Measurements from ENCODE around the gene SHMT2. TPM values are rescaled to one million over a fixed set of nuclear protein-coding genes. Genes with fewer than 3 reads are reported as not detected.

The SHMT2 gene
- total and polyA plus RNA-seq, 2 of the 4 experiments (the other 2 are of a cell fraction): 266 to 364 TPM

DNA sequence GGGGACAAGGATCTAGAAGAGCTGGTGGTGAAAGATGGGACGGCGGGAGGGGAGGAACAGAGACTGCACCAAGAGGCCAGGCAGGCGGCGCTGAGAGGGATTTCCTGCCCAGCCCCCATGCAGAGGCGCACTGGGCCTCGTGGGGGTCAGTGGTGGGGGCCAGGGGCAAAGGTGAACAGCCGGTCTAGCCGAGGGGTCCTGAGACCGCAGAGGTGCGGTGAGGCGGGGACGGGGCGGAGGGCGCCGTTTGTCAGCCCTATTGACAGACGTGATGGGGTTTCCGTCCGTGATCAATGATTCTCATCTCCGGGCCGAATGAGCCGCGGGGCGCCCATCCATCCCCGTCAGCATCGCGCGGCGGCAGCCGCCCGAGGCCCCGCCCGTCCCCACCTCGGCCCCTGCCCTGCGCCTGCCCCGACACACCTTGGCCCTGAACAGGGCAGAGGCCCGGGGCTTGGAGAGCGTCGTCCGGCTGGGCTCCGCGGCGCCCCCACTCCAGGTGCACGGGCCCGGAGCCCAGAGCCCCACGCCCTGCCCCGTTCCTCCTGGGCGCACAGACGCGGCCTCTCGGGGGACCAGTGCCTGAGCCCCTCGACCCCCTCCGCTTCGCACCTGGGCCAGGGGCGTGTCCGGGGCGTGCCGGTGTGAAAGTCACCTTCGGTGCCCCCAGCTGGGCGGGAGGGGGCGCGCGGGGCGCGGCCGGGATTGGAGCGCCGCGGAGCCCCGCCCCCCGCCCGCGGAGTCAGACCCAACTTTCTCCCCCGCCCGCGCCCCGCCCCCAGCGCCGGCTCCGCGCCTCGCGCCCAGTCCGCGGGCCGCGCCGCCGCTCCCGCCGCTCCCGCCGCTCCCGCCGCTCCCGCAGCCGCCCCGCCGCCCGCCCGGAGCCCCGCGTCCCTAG, 13.2 kb upstream of the SHMT2 start, which contains the start of gene NXPH4 (continued):
- TF ChIP-seq MXI1 (IDR thresholded peaks at IDR 0.05; ENCODE audit: borderline replicate concordance, low read depth, low read length): no peak
- no peak for TF ChIP-seq SMC3 (IDR thresholded peaks at IDR 0.05; ENCODE audit: low read depth, low read length)
- TF ChIP-seq RFX5 (IDR thresholded peaks at IDR 0.05; ENCODE audit: low read depth, low read length): no peak

Measured in IMR-90 (cell line).